ELF-1 (cell line): ENCODE measurements around the gene LMF1.
"Not testable (repeated sequence)": the region's sequence is repeated elsewhere in the genome, so short reads cannot be mapped to it uniquely, and the experiment has no call there.

Source experiments
- DNase-seq: peaks from one replicate; pipeline ENCODE4 v3.0.0-alpha.2; 2016; ENCODE audit warnings: low read depth, low spot score

Gene LMF1

GRCh38 chr16:832652-833336, 138.0 kb downstream of the LMF1 start:
- no peak for DNase-seq

GRCh38 chr16:831571-832413, 139.0 kb downstream of the LMF1 start:
- DNase-seq, result no peak

DNA sequence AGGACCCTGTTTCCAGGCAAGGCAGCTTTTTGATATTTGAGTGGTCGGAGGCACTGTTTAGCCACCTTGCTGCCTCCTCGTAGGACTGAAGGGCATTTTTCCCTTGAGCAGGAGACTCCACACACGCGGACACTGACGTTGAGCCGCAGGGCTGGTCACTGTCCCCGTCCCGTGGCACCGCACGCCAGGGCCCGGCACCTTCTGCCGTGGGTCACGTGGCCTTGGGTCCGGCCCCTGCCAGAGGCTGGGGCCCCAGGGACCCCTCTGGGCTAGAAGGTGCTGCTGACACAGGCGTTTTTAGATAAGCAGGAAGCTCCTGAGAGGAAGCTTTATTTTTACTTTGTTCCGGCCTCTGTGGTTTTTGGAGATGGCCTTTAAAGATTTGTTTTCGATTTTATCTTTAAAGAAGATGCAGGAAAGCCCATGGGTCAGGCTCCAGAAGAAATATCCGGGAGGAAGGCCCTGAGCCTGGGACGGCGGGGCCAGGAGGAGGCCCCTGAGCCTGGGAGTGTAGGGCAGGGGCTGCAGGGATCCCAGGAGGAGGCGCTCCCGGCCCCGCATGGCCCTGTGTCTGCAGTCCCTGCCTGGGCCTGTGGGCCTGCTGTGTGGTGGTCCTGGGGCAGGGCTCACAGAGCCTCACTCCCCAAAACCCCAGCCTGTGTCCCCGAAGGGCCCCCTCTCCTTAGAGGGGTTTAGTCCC, 139.8 kb downstream of the LMF1 start:
- DNase-seq, result no peak

DNA sequence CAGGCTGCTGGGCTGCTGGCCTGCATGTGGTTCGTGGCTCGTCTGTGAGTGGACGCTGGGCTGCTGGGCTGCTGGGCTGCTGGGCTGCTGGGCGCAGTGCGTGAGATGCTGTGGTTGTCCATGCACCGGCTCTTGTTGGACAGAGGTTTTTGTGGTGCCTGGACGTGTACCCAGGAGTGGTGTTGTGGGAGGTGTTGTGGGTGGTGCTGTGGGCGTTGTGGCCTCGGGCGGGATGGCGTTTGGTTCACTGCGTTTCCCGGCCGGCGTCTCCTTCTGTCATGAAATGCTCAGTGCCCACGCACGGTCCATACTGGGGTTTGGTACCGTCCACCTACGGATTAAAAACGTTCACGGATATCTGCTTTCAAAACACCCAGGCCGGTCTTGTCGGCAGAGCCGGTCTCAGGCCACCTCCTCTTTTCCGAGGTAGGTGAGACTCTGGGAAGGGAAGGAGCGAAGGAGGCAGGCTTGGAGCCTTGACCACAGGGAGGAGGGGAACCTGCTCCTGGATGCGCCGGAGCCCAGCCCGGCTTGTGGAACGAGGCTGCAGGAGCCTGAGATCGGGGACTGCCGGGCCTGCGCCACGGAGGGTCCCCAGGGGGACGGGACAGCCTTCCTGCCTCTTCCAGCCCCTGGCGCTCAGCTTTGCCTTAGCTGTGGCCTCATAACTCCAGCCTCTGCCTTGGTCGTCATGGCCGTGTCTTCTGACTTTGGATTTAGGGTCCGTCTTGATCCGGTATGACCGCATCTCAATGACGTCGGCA, 140.5 kb downstream of the LMF1 start:
- no peak for DNase-seq

- DNase-seq, result no peak
Measured at GRCh38 chr16:828891-829290, 141.9 kb downstream of the LMF1 start.

DNA sequence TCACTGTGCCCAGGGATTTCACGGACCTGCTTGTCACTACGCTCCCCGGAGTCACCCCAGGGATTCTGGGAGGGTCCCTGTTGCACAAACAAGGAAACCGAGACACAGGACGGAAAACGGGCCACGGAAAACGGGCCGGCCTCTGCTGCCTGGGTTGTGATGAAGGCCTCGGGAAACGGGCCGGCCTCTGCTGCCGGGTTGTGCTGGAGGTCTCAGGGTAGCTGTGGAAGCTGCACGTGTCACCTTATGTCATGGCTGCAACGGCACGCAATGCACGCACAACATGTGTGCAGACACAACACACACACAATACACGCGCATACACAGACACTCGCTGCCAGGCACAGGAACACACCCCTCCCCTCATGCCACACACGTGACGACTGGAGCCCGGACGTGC, 143.3 kb downstream of the LMF1 start:
- no peak for DNase-seq

- DNase-seq, result no peak
Measured at GRCh38 chr16:825341-826061, 145.3 kb downstream of the LMF1 start.

- no peak for DNase-seq
Measured at GRCh38 chr16:824601-825000, 146.2 kb downstream of the LMF1 start.

DNA sequence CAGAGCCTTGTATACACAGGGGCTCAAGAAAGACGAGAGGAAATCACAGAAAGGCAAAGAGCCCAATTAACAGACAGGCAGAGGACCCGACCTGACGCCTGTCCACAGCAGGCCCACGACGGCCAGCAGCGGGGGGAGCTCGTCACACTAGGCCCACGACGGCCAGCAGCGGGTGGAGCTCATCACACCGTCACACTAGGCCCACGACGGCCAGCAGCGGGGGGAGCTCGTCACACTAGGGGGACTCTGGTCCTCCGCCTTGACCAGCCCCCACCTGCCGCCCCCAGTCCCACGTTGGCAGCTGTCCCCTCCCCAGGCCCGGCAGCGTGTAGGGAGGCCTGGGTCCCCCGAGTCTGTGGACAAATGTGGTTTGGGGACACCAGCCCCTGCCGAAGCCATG, 146.6 kb downstream of the LMF1 start:
- DNase-seq, result no peak

DNA sequence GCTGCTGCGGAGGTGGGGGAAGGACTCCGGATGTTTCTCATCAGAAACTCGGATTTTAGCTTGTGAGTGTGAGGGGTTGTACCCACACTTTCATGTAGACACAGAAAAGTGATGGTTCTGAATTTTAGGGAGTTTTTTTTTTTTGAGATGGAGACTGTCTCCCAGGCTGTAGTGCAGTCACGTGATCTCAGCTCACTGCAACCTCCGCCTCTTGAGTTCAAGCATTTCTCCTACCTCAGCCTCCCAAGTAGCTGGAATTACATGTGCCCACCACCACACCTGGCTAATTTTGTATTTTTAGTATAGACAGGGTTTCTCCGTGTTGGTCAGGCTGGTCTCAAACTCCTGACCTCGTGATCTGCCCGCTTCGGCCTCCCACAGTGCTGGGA, 147.9 kb downstream of the LMF1 start:
- DNase-seq, result no peak

DNA sequence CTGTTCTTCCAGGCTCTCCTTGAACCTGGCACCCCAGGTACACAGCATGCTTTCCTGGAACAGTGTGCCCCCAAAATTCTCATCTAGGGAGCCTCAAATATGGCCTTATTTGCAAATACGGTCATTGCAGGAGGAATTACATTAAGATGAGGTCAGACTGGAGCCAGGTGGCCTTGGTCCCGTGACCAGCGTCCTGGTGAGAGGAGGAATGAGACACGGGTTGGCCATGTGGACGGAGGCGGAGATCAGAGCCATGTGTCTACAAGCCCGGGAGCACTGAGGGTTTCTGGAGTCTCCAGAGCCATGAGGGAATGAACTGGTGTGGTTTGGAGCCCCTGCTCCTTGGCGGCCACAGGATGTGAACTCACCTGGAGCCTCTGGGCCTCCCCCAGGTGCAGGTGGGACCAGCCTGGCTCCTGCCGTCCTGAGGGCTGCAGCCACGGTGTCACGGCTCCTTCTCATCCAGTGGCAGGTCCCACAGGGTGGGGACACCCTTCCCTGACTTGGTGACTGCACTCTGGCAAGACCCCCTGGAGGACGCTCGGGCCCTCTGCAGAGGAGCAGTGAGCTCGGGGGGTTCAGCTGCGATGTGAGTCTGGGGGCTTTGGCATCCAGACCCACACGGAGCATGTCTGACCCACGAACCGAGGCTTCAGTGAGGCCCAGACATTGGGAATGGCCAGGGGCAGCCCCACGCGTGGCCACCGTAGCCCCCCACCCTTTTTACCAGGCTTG, 148.4 kb downstream of the LMF1 start:
- no peak for DNase-seq

GRCh38 chr16:821751-822150, 149.0 kb downstream of the LMF1 start:
- DNase-seq, result no peak

DNA sequence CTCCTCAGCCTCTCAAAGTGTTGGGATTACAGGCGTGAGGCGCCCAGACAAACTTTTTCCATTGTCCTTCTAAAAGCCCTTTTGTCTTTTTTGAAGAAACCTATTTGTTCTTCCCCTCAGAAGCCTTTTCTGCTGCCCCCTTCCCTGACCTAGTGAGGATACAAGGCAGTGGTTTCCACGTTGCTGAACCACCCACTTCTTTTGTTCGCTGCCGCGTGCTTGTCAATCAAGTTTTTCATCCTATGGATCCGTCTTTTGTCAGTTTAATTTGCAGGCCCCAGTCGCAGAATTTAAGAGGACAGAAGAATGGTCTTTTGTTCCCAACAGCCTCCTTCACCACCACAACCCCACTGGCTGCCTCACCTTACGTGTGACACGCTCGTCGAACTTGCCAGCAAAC, 150.0 kb downstream of the LMF1 start:
- peak; percentile 66 for DNase-seq

GRCh38 chr16:820044-820408, 150.8 kb downstream of the LMF1 start:
- DNase-seq, result not testable (repeated sequence)

DNA sequence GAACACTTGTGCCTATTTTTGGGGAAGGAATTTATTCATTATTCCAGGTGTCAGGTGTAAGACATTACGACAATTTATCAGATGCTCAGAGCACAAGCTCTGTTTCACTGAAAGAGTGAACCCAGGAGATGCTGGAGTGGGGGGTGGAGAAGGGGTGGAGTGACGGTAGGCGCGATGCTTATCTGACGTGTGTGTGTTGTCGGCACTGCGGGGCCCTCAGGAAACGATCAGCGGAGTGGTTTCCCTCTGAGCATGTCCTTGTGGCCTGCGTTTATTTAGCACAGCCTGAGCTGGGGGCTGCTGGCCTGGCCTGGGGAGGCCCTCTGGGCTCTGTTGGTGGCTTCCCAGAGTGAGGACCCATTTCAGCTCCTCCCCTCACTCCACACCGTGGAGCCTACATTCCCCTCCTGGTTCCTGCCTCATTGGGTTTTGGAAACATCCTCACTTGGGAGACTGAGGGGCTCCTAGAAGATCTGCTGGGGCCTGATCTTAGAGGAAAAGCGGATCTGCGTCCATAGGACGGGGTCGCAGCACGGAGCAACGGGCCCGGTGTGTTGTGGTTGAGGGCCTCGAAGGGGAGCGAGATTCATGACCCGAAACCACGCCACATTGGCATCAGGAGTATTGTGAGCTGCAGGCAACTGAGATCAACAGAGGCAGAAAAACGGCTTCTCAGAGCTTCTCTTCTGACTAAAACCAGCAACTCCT, 151.3 kb downstream of the LMF1 start:
- no peak for DNase-seq

- no peak for DNase-seq
Measured at GRCh38 chr16:818592-818991, 152.2 kb downstream of the LMF1 start.

DNA sequence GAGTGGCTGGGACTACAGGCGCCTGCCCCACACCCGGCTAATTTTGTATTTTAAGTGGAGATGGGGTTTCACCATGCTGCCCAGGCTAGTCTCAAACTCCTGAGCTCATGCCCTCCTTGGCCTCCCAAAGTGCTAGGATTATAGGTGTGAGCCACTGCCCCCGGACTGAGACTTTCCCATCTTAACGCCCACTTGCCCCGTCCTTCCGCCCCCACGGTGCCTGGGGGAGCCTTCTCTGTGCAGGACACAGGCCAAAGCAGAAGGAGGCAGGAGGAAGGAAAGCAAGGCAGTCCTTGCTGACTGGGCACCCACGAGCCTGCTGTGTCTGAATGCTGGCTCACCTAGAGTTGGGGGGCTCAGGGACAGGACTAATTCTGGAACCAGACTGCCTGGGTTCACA, 152.7 kb downstream of the LMF1 start:
- DNase-seq, result no peak

DNA sequence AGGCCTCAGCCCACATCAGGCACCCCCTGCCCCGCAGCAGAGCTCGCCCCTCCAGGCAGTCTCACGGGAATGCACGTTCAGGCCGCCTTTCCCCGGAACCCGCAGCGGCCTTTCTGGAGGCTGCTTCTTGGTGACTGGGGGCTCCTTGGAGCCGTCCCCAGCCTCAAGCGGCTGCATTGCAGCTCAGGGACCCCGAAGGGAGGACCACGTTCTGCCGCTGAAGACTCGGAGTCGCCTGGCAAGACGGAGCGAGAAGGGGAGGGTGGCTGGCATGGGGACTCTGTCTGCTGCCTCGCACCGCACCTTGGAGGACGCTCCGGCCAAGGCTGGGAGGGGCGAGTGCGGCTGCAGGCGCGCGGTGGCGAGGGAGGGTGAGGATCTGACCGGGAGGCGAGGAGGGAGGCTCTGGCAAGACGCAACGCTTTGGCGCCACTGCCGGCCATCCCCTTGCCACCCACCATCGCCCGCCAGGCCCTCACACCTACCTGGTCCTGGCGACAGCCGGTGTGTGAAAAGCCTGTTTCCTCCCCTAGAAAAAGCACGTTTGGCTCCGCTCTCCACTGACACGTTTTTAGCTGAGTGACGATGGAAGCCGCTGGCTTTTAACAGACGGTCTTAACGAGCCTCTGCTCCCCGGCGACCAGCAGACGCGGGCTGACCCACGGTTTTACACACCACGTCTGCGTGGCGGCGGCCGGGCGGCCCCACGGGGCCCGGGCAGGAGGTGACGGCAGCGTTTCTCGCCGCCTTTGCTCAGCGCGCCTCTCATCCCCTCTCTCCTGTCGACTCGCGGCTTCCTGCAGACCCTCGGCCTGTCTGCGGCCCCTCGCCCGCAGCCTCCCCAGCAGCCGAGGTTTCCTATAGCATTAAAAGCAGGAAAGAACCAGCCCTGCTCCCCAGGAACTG, 153.5 kb downstream of the LMF1 start:
- peak; percentile 47 for DNase-seq

DNA sequence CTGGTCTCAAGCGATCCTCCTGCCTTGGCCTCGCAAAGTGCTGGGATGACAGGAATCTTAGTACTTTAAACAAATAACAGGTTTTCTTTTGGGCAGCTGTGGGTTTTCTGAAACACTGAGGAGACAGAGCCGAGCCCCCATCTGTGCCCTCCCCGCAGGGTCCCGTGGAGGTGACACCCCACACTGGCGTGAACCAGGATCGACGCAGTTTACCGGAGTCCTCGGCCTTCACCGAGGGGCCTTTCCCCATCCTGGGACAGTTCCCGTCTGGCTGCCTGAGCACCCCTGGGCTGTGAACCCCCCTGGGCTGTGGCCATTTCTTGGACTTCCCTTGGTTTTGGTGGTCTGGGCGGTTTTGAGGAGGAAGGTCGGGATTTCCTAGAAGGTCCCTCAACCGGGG, 154.9 kb downstream of the LMF1 start:
- DNase-seq, result no peak
